Measurements from ENCODE around the gene FXYD4. TPM values are rescaled to one million over a fixed set of nuclear protein-coding genes. Genes with fewer than 3 reads are reported as not detected.

FXYD4 gene
- total and polyA plus RNA-seq, 2 experiments from 2014 or later: 0.19 to 0.80 TPM

GRCh38 chr10:43383204-43383971, 12.0 kb downstream of the FXYD4 start:
- Histone ChIP-seq H3K27ac (no peak overlapping the region), H3K9me2 (replicated peaks; ENCODE audit: insufficient read depth) (no peaks in the 10 kb centered on the region), H4K20me1 (ENCODE audit: insufficient read depth, poor library complexity, severe bottlenecking) (peaks cover 25% of the 10 kb centered on the region), H3K79me2 (peaks cover 15% of the 10 kb centered on the region), H2AFZ (no peak overlapping the region), H3K4me2 (no peak overlapping the region), H3K27me3 (no peaks in the 10 kb centered on the region), H3K9me3 (ENCODE audit: low read depth) (no peaks in the 10 kb centered on the region), H3K4me1 (ENCODE audit: insufficient read depth) (no peaks in the 10 kb centered on the region), H3K36me3 (replicated peaks; ENCODE audit: insufficient read depth, low read depth) (no peaks in the 10 kb centered on the region), H3K4me3 (no peak overlapping the region)
- 58% methylated on average over 14 of the region's 14 CpGs for WGBS (ENCODE audit: low lambda C conversion rate, missing lambda C conversion rate)
- no peak for TF ChIP-seq EZH2phosphoT487 (IDR thresholded peaks at IDR 0.05; ENCODE audit: low read depth, severe bottlenecking, unreplicated experiment)
- no peak for TF ChIP-seq EZH2 (IDR thresholded peaks at IDR 0.05; ENCODE audit: borderline replicate concordance)
- TF ChIP-seq, protein P1, sequence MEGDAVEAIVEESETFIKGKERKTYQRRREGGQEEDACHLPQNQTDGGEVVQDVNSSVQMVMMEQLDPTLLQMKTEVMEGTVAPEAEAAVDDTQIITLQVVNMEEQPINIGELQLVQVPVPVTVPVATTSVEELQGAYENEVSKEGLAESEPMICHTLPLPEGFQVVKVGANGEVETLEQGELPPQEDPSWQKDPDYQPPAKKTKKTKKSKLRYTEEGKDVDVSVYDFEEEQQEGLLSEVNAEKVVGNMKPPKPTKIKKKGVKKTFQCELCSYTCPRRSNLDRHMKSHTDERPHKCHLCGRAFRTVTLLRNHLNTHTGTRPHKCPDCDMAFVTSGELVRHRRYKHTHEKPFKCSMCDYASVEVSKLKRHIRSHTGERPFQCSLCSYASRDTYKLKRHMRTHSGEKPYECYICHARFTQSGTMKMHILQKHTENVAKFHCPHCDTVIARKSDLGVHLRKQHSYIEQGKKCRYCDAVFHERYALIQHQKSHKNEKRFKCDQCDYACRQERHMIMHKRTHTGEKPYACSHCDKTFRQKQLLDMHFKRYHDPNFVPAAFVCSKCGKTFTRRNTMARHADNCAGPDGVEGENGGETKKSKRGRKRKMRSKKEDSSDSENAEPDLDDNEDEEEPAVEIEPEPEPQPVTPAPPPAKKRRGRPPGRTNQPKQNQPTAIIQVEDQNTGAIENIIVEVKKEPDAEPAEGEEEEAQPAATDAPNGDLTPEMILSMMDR (IDR thresholded peaks at IDR 0.05; ENCODE audit: poor library complexity): no peak
- DNase-seq (ENCODE audit: low spot score): no peak

- Histone ChIP-seq H3K4me1 (ENCODE audit: insufficient read depth) (no peaks in the 10 kb centered on the region), H2AFZ (no peak overlapping the region), H3K27me3 (no peaks in the 10 kb centered on the region), H3K4me3 (no peak overlapping the region), H3K9me3 (ENCODE audit: low read depth) (no peaks in the 10 kb centered on the region), H3K36me3 (replicated peaks; ENCODE audit: insufficient read depth, low read depth) (peaks cover 5% of the 10 kb centered on the region), H3K27ac (no peak overlapping the region), H3K9me2 (replicated peaks; ENCODE audit: insufficient read depth) (no peaks in the 10 kb centered on the region), H4K20me1 (ENCODE audit: insufficient read depth, poor library complexity, severe bottlenecking) (peaks cover 36% of the 10 kb centered on the region), H3K79me2 (peaks cover 26% of the 10 kb centered on the region), H3K4me2 (no peak overlapping the region)
- no peak for TF ChIP-seq EZH2phosphoT487 (IDR thresholded peaks at IDR 0.05; ENCODE audit: low read depth, severe bottlenecking, unreplicated experiment)
- no peak for TF ChIP-seq EZH2 (IDR thresholded peaks at IDR 0.05; ENCODE audit: borderline replicate concordance)
- TF ChIP-seq, protein P1 (IDR thresholded peaks at IDR 0.05; ENCODE audit: poor library complexity): no peak
- 96% methylated on average over 10 of the region's 10 CpGs for WGBS (ENCODE audit: low lambda C conversion rate, missing lambda C conversion rate)
- no peak for DNase-seq (ENCODE audit: low spot score)
These were observed 13.1 kb downstream of the FXYD4 start for GRCh38 chr10:43384252-43385221.

- TF ChIP-seq, protein P1 (IDR thresholded peaks at IDR 0.05; ENCODE audit: poor library complexity): no peak
- TF ChIP-seq EZH2 (IDR thresholded peaks at IDR 0.05; ENCODE audit: borderline replicate concordance) (no peak), EZH2phosphoT487 (IDR thresholded peaks at IDR 0.05; ENCODE audit: low read depth, severe bottlenecking, unreplicated experiment) (no peak)
These were observed 14.1 kb downstream of the FXYD4 start for GRCh38 chr10:43385412-43386004.

More at GRCh38 chr10:43385412-43386004, 14.1 kb downstream of the FXYD4 start:
- WGBS (ENCODE audit: low lambda C conversion rate, missing lambda C conversion rate): 96% methylated on average over 5 of the region's 5 CpGs
- Histone ChIP-seq H3K4me2 (no peak overlapping the region), H2AFZ (no peak overlapping the region), H3K27ac (no peak overlapping the region), H3K4me1 (ENCODE audit: insufficient read depth) (no peaks in the 10 kb centered on the region), H3K36me3 (replicated peaks; ENCODE audit: insufficient read depth, low read depth) (peaks cover 5% of the 10 kb centered on the region), H3K4me3 (no peak overlapping the region), H3K27me3 (no peaks in the 10 kb centered on the region), H3K79me2 (peaks cover 36% of the 10 kb centered on the region), H3K9me2 (replicated peaks; ENCODE audit: insufficient read depth) (no peaks in the 10 kb centered on the region), H4K20me1 (ENCODE audit: insufficient read depth, poor library complexity, severe bottlenecking) (peaks cover 46% of the 10 kb centered on the region), H3K9me3 (ENCODE audit: low read depth) (no peaks in the 10 kb centered on the region)
- DNase-seq (ENCODE audit: low spot score): no peak

Data from hepatocyte (in vitro differentiated cells).